Measurements from ENCODE around the gene KCTD5.

The KCTD5 gene

DNA sequence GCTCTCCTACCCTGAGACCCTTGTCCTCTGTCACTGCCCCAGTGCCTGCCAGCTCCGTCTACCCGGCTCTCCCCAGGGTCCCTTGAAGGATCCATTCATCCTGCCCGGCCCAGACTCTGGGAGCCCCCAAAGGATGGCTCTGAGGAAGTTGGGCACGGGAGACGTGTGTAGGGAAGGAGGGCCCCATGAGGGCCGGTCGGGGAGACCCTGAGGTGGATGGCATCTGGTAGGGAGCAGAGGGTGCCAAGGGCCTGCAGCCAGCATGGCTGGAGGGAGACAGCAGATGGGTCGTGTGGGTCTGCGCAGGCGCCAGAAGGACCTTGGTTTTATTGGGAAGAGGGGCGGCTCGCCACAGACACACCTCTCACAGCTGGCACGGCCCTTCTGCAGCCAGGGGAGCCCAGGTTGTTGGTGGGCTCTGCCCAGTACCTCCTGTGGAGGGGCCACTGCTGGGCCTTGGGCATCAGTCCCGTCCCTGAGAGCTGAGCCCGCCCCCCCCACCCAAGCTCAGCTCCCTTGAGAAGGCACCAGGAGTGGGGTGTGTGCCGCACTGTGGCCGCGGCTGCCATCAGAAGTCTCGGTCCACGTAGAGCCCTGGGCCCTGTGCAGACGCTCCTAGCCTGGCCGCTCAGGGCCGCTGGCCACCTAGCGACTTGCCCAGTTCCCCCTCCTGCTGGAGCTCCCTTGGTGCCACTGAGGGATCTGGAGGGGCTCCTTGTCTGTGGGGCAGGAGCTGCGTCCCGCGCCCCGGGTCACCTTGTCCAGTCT, 16.0 kb downstream of the KCTD5 start:
- no peak for DNase-seq

DNA sequence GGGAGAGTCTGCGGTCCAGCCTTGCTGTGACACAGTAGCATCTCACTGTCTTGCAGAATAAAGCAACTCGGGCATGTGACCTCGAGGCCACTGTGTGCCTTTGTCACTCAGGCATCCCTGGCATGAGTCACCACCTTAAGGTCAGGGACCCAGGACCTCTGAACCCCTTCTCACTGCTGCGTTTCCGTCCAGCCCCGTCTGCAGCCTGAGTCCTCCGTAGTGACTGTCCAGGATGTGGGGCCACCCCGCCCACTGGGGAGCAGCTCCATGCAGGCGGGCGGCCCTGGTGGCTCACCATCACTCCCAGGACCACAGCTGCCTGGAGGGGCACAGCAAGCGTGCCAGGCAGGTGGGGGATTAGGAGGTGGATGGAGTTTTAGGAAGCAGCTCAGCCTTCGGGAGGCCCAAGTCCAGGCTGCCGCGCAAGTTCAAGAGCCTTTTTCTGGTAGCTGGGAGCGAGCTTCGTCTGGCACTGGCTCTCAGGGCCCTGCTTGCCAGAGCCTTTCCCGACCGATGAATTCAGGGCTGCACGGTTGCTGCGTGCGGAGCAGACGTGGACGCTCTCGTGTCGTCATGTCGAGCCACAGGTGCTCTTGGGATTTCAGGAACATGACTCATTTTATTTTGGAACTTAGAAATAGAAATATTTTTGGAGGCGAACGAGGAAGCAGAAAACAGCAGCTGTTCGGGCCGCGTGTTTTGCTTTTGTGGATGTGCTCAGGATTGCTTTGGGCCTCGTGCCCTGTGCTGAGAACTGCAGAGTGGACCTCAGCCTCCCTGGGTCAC, 16.8 kb downstream of the KCTD5 start:
- DNase-seq = no peak

DNA sequence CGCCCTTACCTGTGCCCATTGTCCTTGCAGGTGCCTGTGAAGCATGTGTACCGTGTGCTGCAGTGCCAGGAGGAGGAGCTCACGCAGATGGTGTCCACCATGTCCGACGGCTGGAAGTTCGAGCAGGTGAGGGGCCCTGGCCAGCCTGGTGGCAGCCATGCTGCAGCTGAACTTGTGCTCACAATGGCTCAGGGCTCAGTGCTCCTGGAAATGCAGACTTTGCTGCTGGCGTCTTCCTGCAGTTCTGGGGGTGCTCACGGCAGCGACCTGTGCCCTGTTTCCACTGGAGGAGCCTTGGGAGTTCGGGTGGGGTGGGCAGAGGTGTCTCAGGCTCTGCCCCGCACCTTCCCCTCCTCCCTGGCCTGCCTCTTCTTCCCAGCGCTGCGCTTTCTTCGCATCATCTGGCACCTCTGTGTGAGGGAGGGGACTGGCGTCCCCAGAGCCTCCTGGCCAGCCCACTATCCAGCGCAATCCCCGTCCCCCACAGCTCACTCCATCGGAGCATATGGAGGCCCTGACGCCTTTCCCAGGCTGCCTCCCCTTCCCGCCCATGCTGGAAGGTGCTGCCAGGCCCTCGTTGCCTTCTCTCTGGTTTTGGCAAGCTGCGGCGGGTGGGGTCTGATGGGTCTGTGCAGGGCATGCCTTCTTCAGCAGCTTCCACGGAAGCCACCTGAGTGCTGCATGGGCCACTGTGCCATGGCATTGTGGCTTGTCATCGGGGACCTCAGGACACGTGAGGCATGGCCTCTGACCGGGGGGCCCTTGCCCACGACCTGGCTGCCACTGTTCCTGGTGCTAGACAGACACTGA, 17.7 kb downstream of the KCTD5 start:
- DNase-seq = no peak

DNA sequence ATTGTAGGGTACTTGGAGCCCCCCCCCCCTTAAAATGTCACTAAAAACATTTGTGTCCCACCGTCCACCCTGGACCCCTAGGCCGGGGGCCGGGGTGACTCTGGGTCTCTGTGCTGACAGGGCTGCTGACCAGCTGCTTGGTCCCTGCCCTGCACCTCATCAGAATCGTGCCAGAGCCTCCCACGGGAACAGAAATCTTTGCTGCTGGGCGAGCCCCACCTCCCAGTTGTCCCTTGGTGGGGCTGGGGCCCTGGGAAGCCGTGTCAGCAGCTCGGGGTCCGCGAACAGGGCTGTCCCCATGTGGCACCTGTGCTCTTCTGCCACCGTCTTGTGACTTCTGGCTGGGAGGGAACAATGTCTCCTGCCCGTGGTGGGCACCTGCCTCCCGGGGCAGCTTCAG, 18.5 kb downstream of the KCTD5 start:
- DNase-seq = no peak

DNA sequence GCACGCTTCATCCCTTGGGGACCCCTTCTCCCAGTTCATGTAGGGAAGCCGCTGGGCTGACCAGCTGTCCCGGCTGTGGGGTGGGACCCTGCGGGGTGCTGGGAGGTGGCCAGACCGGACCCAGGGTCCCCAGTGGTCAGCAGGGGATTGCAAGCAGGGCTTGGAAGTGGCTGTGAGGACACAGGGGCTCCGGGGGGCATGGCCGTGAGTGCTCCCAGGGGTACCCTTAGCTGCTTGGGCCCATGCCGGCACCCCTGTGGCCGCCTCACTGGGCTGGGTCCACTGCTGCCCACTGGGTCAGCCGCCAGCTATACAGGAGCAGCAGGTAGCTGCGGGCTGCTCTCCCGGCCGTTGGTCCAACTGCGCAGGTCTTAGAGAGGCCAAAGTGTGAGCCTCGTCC, 18.9 kb downstream of the KCTD5 start:
- no peak for DNase-seq

DNA sequence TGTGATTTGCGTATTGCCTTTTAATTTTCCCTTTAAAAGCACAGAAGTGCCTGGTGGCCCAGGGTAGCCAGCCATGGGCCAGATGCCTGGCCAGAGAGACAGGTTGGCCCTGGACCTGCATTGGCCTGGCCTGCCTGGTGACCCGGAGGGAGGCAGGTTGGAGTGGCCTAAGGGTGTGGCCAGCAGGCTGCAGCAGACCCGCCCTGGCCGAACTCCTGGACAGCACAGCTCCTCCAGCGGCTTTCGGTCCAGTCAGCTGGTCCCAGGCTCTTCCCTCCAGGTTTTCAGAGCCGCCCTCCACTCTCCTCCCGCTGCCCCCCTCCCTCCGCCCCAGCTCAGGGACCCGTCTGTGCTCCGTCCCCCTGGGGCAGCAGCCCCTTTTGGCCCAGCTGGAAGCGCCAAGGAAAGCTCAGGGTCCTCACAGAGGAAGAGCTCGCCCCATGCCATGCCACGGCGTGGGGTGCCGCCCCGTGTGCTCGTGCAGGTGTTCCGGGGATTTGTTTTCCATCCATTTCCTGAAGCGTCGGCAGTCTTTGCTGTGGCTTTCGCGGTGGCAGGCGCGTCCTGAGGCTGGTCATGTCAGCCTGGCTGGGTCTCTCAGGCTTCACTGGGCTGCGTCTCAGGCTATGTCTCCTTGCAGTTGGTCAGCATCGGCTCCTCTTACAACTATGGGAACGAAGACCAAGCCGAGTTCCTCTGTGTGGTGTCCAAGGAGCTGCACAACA, 19.6 kb downstream of the KCTD5 start:
- DNase-seq = no peak

DNA sequence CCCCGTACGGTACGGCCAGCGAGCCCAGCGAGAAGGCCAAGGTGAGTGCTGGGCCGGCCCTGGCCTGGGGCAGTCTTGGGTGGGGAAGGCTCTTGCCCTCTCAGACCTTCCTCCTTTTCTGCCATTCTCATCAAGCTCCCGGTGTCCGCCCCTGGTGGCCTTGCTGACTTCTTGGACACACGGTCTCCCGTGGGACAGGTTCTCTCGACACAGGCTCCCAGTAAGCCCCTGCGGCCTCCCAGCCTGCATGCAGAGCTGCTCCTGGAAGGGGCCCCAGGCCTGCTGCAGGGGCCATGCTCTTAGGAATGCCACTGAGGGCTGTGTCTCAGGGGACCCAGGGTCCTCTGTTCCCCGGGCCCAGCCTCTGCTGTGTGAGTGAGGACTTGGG, 20.1 kb downstream of the KCTD5 start:
- no peak for DNase-seq

DNA sequence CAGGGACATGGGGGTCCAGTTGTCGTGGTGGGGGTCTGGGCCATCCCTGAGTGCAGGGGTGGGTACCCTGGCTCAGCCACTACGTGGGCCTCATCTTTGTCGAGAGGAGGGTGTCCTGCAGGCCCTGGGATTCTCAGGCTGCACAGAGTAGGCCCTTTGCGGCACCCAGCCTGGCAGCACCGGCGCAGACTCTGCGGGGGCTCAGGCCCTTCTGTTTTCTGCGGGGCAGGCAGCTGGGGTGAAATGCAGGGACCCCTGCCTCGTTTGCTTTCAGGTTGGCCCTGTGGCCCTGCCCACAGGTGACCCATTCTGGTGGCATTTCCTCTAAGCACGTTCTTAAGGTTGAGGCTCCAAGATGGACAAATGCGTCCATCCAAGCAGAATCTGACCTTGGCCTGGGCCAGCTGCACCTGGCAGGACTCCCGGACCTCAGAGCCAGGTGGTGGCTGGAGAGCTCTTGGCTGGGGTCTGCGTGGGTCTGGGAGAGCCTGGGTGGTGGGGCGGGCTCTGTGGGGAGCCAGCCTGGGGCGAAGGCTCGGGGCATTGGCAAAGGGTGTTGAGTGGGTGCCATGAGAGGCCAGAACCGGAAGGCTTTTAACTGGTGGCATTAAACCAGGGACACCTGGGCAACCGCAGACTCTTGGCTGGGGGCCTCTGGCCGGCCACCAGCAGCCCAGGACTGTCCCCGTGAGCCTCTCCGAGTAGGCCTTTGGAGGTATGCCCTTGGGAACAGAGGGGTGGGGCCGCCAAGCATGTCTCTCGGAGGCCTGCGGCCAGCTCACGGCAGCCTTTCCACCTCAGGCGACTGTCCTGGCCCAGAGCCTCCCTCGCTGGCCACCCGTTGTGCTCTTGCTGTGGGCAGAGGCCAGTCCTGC, 20.8 kb downstream of the KCTD5 start:
- DNase-seq = no peak

DNA sequence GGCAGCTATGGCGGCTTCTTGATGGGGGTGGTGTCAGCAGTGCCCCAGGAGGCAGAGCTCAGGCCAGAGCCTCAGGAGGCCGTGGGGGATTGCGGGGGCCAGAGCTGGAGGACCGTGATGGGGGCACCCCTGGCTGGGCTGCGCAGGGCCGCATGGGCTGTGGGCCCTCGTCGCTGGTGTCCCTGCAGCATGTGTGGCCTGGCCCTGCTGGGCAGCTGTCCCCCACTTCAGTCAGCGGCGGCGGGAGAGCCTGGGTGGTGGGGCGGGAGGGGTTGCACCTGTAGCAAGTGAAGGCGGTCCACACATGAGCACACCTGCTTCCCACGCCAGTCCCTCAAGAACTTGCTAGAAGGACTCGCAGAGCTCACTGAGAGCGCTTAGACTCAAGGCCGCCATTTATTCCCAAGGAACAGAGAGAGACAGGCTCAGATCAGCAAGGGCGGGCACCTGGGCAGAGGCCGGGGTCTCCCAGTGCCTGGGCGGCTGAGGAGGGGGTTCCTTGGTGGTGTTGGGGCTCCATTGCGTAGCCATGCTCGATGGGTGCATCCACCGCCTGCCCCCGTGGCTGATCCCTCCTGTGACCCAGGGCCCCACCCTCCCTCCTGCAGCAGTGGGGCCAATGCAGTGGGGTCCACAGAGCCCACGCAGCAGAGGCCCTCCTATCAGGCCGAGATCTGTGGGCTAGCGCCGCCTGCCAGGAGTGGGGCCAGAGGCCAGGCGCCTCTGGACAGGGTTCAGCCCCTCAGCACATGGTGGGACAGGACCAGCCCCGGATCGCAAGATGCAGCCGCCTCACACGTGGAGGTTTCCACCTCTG, 22.1 kb downstream of the KCTD5 start:
- DNase-seq = no peak

DNA sequence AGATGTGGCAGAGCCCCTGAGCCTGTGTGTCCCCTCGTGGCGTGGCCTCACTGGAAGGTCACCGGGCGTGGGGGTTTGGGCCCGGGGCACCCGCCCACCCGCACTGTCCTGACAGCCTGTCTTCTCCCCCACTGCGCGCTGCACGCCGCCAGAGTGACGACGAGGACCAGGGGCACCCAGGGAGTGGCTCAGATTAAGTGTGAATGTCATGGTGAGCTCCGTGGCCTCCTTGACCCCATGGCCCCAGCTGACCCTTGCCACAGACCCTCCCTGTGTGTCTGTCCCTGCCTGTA, 22.6 kb downstream of the KCTD5 start:
- DNase-seq = no peak

DNA sequence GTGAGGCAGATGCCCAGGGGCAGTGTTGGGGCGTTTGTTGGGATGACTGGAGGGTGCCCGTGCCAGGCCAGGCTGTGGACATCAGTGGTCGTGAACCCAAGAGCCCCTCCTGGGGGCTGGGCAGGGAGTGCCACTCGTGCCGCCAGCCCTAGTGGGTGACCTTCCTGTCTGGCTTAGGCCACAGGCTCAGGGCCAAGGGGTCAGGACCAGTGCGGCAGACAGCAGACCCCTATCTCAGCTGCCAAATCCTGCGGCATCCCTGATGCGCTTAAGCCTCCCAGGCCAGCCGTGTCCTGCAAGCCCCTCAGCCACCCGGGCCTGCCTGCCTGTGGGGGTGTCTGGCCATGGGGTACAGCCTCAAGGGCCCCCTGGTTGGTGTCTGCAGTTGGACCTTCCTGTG, 23.0 kb downstream of the KCTD5 start:
- DNase-seq = no peak

DNA sequence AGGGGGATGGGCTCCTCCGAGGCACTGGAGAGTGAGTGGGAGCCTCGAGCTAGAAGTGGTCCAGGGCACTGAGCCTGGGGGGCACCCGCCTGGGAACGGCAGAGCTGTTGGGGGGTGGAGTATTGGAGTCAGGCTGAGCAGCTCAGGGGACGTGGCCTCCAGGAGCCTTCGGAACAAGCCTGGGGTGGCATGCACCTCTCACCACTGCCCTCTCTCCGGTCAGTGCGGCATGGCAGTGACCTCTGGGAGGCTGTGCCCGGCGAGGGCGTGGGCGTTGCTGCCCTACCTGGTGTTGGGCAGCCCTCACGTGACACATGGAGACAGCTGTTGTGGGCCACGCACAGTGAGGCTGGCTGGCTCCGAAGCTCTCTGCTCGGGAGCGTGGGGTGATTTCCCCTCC, 23.8 kb downstream of the KCTD5 start:
- no peak for DNase-seq

DNA sequence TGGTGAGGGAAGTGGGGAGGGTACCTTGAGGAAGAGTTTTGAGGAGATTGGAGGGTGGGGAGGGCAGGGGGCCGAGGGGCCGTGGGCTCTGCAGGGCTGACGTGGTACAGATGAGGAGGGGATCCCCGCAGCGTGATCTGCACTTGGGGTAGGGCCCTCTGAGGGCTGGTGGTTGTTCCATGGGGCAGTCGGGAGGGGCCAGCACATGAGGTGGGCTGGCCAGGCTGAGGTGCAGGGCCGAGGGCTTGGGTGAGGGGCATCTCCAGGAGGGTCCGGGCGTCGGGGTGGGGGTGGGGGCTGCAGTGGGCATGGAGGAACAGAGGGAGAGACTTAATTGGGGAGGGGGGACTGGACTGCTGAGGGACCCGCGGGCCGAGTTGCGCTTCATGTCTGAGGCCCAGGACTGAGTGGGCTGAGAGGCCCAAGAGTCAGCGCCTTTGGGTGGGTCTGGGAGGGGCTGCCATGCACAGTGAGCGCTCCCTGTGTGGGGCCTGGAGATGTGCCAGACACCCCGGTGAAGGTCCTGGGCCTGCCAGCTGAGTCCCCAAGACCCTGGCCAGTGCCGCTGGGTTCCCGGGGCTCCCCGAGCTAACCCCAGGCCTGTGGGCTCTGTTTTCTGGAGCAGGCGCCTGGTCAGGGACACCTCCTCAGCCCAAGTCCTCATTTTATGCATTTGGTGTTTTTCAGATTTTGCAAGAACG, 24.4 kb downstream of the KCTD5 start:
- no peak for DNase-seq

DNA sequence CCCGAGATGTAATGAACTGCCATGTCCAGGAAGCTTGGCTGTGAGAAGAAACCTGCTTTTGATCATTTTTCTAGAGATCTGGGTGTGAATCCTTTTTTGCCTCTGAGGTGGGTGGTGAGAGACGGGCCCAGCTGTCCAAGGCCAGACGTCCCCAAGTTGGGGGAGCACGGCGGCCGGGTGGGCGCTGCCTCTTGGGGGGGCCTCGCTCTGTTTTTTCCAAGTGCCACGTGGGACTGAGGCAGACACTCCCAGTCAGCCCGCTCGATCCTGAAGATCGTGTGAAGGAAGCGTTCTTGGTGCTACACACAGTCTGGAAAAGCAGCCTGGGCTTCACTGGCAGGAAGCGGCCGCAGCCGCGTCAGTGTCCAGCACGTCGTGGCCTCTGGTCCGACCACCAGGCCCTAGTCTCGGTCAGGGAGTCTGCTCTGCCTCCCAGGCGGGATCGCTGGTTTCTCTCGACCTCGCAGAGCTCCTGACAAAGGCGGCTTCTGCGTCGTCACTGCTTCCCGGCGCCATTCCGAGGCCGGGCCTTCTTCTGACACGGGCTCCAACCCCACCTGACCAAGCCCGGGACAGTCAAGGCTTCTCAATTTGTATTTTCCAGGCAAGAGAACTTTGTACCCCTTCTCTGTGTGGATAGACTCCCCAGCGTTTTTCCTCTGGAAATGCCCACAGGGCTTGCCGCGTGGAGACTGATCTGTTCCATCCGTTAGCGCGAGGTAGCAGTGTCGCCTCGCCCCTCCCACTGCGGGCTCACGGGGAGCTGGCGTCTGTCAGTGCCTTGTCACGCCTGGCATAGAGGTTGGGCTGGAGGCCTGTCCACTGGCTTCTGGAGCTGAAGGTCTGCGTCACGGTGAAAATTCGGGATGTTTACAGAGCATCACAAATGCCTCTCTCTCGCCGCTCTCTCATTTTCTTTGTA, 25.3 kb downstream of the KCTD5 start:
- no peak for DNase-seq

DNA sequence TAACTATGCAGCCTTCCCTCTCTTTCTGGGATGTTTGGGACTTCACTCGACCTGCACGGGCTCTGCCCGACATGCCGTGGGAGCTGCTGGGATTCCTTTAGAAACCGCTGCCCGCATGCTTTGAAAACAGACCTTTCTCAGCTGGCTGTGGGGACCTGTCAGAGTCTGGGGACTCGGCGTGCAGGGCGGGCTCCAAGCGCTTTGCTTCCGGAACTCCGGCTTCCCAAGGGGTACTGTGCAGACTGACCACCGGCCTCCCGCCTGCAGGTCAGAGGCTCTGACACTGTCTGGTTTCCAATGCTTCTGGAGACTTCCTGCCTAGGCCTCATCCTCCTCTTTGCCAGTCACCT, 25.9 kb downstream of the KCTD5 start:
- no peak for DNase-seq

DNA sequence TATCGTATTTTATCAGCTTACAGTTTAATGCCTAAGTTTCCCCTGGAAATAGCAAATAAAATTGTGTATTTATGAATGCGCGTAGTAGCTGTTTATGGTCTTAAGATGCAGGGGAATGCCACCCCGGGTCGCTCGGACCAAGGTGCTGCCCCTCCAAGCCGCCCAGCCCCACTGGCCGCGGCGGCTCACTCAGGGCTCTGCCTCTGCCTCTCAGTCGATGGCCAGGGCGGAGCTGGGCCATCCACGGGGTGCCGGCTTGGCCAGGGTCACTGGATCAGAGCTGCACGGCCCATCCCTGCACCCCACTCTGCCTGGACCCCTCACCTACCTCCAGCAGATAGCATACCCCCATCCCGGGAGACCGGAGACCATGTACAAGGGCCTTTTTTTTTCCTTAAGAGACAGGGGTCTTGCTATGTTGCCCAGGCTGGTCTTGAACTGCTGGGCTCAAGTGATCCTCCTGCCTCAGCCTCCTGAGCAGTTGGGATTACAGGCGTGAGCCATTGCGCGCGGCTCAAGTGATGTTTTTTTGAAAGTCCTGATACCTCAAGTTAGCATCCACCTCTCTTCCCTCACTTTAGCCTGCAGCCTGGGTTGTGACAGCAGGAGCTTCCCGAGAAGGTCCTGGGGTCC, 26.7 kb downstream of the KCTD5 start:
- no peak for DNase-seq

DNA sequence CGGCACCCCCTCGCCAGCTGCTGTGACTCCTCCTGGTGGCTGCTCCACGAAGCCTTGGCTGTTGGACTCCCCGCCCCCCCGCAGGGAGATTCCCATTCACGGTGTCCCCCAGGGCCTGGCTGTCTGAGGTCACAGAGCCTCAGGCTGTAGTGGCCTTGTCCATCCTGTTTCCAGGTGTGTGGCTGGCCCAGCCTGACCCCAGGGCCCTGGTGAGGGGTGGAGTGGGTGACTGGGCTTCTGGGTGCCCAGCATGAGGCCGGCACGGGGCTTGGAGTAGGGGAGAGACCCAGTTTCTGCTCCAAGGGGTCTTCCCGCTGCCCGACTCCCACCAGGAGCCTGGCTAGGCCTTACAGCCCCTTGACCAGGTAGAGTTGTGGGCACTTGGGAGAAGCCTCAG, 27.3 kb downstream of the KCTD5 start:
- DNase-seq = no peak

DNA sequence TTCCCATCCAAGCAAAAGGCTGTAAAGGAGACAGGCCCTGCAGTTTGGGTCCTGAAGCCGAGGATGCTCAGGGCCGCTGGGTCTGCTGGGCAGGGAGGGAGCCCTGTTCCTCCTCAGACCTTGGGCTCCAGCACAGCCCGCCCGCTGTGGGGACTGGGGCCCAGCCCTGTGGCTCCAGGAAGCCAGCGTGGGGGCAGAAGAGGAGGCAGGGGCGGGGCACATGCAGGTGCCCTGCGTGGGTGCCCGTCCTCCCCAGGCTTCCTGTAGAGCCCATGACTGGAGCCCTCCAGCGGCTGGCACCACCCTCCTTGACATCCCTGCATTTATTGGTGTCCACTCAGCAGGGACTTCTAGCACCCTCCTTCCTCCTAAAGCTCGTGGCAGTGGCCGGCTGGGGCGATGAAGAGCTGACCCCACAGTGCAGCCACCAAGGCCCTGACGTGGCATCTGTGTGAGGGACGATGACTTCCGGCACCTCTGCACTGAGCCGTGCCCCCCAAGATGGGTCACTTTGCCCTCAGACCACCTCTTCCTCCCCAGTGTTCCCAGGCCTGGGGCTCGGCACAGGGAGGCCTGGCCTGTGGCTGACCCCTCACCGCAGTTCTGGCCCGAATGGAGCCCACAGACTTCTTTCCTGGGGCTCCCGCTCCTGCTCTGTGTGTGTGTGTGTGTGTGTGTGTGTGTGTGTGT, 27.8 kb downstream of the KCTD5 start:
- no peak for DNase-seq

All from NCI-H1105 (cell line).